Islet of Langerhans (tissue), 1 donor: ENCODE data around the gene CDK5R2.

Source experiments
- FAIRE-seq: peaks from one replicate; lab custom pipeline; 2011; peaks lifted over from hg19 to GRCh38; lab: Jason Lieb, UNC

CDK5R2 gene

DNA sequence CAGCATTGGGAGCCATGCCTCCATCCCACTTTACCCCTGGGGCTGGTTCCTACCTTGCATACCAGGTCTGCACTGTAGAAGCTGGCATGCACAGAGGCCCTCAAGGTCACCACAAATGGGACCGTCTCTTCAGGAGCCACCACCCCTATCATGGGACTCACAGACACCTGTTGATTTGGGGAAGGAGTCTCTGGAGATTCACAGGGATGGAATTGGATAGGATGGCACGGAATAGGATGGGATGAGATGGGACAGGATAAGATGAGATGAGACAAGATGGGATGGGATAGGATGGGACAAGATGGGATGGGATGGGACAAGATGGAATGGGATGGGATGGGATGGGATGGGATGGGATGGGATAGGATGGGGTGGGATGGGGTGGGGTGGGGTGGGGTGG lies 49.8 kb downstream of the CDK5R2 start:
- FAIRE-seq: no peak

DNA sequence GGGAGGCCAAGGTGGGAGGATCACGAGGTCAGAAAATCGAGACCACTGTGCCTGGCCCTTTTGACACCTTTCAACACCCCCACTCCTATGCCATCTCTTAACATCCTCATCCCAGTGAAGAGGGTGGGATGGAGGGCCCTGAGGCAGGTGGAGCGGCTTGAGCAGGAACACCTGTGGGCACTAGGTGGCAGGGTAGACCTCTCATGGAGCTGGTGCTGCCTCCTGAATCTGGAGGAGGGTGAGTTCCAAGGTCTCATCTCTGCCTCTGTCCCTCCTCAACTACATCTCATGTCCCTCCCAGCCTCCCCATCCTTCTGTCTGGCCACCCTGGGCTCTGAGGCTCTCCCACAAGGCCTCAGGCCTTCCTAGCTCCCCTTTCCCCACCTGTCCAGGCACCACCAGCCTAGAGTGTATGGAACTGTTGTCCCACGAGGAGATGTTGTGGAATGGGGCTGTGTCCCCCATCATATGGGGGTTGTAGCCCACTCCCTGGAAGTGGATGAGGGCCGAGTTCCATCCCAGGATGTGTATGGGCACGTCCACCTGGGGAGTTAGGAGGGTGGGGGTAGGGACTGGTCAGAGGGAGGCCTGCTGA lies 50.8 kb downstream of the CDK5R2 start:
- no peak for FAIRE-seq

DNA sequence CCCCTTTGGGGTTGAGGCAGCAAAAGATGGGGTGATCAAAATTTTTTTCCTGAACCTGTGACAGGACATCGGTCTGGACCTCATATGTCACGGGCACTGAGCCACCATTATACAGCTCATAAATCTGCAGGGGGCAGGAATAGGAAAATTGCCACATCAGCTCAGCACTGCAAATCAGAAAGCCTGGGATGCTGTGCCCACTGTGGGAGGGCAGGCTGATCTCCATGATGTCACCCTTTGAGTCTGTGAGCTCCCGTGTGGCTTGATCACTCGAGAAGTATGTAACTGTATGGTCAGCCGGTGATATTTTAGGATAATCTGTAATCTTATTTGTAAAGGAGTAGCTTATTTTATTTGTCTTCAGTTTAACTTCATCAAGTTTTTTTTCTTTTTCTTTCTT lies 51.4 kb downstream of the CDK5R2 start:
- no peak for FAIRE-seq
